HG03565 (cell line): ENCODE measurements around the gene HDHD3.
A peak's percentile ranks its signal among the peaks of the same experiment; 100 is the strongest.

Experiments
- ATAC-seq: cut with Tn5 transposase; IDR thresholded peaks from one replicate; pipeline ENCODE4 v1.9.1; 2021; ENCODE audit warnings: mild to moderate bottlenecking, moderate library complexity; ENCODE audit not compliant: unreplicated experiment

The HDHD3 gene

GRCh38 chr9:113340011-113340699 lies 36.6 kb downstream of the HDHD3 start, which contains the start of gene WDR31:
TSS of gene WDR31 (minus strand) at chr9:113340275. CDS start at chr9:113332022, 8,253 bp downstream.
- ATAC-seq = peak; percentile 87

GRCh38 chr9:113337714-113338113 lies 39.1 kb downstream of the HDHD3 start:
- no peak for ATAC-seq

- ATAC-seq = no peak
These were observed 45.0 kb downstream of the HDHD3 start for GRCh38 chr9:113331780-113332179.

GRCh38 chr9:113328045-113328782 lies 48.6 kb downstream of the HDHD3 start:
- ATAC-seq = no peak

GRCh38 chr9:113326230-113326629 lies 50.6 kb downstream of the HDHD3 start:
- ATAC-seq = no peak
